NCI-H2107 treated with DMSO at 0.1 percent for 48 hours (cell line): Measurements from ENCODE around the gene RBP2.

Source experiments
- DNase-seq: peaks from one replicate; lab custom pipeline; 2025; ENCODE audit not compliant: unreplicated experiment; lab: John Stamatoyannopoulos, UW

The RBP2 gene

DNA sequence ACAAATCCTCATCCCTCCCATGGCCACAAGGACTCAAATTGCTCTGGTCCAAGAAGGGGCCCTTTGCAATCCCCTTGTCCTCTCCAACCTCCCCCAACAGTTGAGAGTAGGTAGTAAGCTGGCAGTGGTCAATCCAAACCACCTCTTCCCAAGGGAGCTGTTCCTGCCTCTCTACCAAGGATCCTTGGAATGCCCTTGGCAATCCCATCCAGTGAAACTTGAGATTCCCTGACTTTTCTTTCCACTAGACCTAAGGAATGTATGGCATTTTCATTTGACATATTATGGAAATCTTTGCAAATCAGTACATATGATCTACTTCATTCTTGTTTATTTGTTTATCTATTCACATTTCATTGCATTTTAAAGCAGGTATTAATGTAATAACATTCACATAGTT, 4.8 kb upstream of the RBP2 start:
- DNase-seq: no peak

DNA sequence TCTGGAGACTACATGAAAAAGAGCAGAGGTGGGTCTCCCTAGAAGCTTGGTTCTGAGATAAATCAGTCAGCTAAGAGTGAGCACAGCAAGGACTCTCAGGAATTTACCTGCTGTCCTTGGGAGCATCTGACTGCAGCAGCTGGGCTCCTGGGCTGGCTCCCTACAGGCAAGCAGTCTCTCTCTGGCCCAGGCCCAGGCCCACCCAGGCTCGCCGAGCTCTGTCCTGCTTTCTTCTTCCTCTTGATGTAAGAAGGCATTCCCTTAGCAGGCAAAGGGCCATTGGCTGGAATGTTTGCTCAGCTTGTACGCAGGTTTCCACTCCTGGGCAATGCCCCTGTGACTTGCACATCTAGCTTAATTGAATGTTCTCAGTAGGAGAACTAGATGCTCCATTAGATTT, 4.3 kb upstream of the RBP2 start:
- DNase-seq: no peak

GRCh38 chr3:139477710-139478640, 1.7 kb upstream of the RBP2 start:
- DNase-seq: no peak

DNA sequence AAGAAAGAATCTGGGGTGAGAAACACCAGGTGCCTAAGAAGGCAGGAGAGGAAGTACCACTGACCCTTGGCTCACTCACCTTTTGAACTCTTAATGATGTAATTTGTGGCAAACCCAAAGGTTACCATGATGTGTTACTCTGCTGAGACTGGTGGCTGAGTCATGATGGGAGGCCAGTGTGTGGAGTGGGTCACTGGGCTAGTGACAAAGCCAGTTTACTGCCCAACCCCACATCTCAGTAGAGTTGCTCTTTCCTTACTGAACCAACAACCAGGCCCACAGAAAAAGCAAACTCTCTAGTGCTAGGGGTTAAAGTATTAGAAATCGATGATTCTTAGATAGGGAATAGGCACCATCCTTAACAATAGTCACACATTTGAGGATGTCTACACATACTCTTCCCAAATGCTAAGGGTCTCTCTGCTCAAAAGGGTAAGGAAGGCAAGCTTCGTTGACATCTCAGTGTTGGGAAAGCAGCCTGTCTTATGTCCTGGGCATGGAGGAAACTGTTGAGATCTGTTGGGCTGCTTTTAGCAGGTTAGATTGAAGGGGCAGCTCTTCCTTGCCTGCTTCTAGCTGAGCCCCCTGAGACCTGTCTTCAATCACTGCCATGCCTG, 3.1 kb downstream of the RBP2 start:
- DNase-seq: no peak

DNA sequence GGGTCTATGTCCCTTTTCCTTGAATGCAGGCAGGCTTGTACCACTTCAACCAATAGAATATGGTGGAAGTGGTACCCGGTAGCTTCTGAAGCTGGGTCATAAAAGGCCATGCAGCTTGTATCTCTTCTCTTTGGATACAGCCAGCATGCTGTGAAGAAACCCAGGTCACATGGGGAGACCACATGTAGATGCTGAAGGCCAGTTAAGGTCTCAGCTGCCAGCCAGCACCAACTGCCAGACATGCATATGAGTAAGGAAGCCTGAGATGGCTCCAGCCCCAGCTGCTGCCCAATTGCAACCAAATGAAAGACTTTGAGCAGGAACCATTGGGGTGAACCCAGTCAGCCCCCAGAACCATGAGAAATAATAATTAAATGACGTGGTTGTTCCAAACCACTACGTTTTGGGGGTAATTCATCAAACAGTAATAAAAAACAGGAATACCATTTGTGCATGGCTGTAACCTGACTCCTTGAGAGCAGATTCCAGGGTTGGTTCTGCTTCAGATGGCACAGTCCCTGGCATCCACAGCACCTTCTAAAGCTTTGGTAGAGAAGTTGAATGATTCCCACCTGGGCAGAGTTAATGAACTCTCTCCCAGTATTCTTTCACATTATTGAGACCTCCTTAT, 3.8 kb downstream of the RBP2 start:
- DNase-seq: peak; percentile 63

DNA sequence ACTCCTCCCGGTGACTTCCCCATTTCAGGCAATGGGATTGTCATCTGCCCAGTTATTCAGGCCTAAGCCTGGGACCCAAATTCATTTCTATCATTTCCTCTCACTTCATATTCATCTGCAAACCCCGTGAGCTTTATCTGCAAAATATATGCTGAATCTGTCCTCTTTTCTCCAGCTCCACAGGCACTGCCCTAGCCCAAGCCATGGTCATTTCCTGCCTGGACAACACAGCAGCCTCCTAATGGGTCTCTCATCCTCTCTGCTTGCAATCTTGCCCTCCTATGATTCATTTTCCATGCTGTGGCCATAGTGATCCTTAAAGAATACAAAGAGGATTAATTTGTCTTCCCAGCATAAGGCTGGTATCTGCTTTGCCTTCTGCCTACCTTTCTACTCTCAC, 6.1 kb downstream of the RBP2 start:
- DNase-seq: no peak

DNA sequence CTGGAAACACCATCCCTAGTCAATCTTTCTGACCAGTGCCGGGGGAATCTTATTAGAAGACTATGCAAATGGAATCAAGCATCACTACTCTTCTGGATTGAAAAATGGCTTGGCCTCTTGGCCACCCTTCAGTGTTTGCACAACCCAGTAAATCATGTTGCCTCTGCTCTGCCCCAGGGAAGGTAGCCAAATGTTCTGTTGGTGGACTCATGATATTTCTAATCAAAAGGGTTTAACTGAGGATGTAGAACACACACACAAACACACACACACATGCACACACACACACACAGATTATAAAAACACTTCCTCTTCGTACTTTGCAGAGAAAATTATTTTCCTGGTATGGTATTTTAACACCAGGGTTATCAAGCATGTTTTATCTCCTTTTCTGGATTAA, 7.9 kb downstream of the RBP2 start:
- DNase-seq: no peak

- no peak for DNase-seq
Observed at GRCh38 chr3:139466360-139466759, 10.0 kb downstream of the RBP2 start.

DNA sequence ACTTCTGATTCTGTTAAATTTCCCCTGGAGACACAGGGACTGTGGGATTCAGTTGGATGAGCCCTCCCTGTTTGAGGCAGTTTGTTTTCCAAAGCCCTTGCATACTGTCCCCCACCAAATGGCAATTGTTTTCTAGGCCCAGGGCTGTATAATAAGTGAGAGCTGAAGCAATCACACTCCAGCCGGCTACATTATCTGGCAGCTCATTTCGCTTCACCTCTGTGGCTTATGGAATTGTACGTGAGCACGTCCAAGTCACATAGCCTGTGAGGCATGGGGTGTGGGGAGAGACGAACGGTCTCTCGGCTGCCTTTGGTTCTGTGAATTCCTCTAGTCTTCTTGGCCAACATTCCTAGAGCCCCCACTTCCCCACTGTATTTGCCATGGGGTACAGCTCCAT, 10.7 kb downstream of the RBP2 start:
- DNase-seq: no peak

- no peak for DNase-seq
Observed at GRCh38 chr3:139463466-139463865, 12.8 kb downstream of the RBP2 start.

DNA sequence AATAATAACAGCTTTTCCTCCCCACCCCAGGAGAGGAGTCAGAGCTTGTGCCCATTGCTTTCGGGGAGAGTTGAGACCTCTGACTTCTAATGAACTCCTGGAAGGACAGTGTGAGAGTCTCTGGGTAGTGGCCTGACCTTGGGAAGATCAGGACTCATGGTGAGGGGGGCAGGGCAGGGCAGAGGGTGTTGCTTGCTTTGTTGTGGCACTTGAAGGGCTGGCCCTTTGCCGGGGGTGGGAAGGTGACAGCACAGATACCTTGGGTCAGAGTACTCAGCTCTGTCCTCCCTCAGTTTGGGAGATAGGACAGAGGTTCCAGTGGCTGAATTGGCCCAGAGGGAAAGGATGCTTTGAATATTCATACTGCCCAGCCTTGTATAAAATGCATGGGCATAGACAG, 15.8 kb downstream of the RBP2 start:
- no peak for DNase-seq

- DNase-seq: no peak
Observed at GRCh38 chr3:139460076-139460475, 16.2 kb downstream of the RBP2 start.

GRCh38 chr3:139458348-139458747, 18.0 kb downstream of the RBP2 start:
- DNase-seq: no peak

DNA sequence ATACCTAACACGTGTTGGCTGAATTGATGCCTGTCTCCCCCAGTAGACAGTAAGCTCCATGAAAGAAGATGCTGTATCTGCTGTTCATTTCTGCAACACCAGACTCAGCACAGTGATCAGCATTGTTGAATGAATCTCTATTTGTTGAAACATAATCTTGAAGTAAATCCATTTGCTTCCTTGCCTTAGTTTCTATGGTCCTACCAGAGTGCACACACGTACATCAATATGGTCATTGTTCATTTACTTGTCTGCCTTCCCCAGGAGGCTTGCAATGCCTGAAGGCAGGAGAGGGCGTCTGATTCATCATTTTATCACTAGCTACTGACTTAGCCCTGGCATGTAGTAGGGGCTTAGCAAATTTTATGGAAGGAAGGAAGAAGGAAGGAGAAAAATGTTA, 19.2 kb downstream of the RBP2 start:
- DNase-seq: no peak

GRCh38 chr3:139456386-139456785, 19.9 kb downstream of the RBP2 start:
- no peak for DNase-seq

GRCh38 chr3:139455855-139456254, 20.5 kb downstream of the RBP2 start:
- DNase-seq: peak; percentile 20

DNA sequence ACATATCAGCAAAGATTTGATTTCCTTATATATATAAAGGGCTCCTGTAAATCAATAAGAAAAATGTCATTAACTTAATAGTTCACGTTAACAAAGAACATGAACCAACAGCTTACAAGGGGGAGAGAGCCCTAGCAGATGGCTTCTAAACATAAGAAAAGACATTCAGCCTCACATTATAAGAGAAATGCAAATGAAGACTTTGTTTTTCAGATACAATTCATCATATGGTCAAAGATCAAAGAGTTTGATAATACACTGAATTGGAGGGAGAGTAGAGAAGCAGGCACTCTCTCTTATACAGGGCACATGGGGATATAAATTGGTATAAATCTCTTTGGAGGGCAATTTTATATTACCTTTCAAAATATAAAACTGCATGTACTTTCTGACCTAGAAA, 21.1 kb downstream of the RBP2 start:
- DNase-seq: no peak

- peak; percentile 48 for DNase-seq
Observed at GRCh38 chr3:139454346-139454745, 22.0 kb downstream of the RBP2 start.

DNA sequence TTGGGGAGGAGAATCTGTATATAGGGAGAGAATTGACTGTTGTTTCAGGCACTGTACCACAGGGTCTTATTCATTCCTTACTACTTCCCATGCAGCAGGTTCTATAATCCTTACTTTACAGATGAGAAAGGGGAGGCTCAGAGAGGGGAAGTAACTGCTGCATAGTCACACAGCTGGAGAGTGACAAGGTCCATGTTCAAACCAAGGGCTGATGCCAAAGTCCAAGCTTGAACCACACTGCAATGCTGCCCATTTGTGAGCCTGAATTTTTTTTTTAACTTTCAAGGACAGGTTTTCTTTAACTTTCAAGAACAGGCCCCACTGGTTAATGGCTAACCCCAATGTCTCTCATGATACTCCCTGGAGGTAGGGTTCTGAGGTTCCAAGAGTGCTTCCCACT, 26.2 kb downstream of the RBP2 start:
- no peak for DNase-seq

DNA sequence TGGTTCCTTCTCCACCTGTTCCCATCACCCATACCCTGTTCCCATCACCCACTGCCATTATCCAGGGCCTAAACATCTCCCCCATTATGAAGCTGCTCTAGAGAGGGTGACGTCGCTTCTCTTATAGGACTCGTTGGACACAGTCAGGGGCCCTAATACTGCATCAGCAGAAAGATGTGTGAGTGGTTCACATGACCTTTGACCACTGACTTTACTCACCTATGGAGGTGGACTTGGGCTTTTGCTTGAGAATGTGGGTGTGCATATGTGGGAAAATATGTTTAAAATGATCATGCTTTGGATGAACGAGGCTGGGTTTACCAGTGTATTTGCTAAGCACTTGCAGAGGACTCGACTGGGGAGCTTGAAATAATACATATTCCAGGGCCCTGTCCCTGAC, 26.8 kb downstream of the RBP2 start:
- DNase-seq: no peak

- DNase-seq: peak; percentile 98
Observed at GRCh38 chr3:139448104-139448503, 28.2 kb downstream of the RBP2 start.

DNA sequence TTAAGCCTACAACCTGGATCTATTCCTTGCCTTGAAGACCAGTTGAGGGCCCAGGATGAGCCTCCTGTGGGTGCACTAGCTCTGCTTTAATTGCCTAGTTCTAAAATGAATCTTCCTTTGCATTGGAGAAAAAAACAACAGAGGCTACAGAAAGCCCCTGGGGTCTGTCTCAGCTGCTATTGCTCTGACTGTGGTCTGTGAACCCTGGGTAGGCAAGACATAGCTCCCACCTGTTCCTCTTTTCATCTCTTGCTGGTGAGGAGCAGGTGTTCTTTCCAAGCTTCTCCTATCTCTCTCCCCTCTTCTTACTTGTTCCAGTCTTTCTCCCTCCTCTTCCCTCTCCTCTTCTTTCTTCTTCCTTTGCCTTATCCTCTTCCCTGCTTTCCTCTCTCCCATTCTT, 28.8 kb downstream of the RBP2 start:
- peak; percentile 76 for DNase-seq
